IPS-NIHi11 (cell line): ENCODE measurements around the gene HGF.
A peak's percentile ranks its signal among the peaks of the same experiment; 100 is the strongest.

Source experiments
- DNase-seq: peaks from one replicate; pipeline ENCODE4 v3.0.0; 2012; ENCODE audit warnings: mixed read lengths, low spot score

HGF gene

DNA sequence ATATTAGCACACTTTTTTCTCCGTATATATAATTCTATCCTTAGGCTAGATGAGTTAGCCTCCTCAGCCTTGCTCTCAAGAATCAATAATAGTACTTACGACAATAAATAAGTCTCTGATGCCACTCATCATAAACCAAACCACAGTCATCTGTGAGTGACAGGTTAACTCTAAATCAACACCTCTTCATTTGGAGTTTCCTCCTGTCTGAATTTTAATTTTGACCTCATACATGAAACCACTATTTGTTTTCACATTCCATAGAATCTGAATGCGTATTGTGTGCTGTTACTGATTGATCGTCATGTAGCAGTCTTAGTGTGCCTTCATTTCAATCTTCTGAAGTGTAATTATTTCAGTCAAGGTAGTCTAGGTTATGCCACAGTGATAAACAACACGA is 85.8 kb downstream of the HGF start:
- DNase-seq, result no peak

DNA sequence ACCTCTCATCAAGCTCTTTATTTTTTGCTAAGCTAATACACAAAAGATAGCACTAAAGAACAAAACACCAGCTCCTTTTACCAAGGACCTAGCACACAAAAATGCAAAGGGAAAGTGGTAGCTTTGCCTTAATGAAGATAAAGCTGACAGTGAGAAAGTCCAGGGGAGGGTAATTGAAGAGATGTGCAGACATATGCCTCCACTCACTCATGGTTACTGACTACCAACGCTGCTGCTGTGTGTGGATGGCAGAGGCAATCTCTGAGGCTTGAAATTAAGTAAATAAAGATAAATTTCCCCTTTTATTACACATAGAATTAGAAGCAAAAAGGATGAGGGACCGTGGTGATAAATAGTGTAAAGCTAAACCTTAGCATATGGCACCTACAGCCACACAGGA is 87.0 kb downstream of the HGF start:
- DNase-seq, result no peak

DNA sequence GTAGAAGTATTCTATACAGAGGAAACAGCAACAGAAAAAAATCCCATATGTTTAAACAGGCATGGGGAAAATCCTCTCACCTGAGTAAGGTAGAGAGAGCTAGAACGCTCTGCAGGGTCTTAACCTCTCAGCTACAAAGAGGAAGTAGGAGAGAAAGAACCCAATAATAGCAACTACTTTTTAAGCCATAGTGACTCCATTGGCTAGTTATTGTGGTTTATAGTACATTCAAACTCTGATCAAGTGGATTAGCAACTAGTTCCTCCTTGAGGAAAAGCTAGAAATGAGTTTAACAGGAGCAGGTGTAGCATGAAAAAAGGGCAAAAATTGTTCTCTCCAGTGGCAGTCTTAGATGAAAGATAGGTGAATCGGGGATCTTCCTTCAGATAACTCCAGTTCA is 89.7 kb downstream of the HGF start:
- no peak for DNase-seq

DNA sequence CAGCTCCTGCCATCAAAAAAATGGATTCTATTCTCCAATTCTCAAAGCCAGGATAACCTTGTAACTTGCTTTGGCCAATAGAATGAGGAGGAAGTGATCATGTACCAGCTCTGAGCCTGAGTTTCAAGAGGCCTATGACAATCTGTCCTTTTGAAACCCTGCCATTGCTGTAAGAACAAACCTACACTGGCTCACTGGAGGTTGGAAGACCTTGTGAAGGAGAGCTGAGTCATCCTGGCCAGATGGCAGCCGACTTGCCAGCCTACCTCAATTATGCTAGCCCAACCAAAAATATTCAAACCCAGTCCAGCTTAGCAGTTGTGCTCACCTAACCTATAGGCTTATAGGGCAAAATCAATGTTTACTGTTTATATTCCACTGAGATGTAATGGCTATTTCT is 93.0 kb downstream of the HGF start:
- no peak for DNase-seq

DNA sequence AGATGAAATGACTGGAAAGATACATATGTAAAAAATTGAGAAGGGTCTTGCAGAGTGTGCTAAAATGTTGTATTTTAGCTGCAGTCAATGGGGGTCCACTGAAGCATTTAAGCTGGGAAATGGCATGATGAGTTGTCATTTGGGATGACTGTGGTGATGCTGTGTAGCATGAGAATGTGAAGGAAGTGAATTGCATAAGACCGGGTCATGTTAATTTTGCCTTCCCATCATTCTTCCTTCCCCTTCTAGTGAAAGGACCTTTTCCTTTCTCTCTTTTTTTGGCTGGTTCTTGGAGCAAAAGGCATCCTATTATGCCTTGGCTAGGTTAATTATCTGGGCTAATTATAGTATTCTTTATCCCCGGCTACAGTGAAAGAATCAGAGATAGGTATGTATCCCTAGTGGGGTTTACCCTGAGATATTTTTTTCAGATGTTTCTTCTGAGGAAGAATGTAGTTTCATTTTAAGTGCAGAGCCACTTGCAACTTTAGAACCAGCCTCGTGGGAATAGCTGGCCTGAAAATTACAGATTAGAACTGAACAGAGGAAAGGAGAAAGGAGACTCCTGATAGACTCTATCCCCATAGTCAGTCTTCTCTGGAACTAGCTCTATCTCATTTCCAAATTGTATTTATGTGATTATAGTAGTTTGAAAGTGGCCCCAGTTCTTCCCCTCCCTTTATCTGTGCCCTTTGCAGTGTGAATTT is 93.6 kb downstream of the HGF start:
- no peak for DNase-seq

DNA sequence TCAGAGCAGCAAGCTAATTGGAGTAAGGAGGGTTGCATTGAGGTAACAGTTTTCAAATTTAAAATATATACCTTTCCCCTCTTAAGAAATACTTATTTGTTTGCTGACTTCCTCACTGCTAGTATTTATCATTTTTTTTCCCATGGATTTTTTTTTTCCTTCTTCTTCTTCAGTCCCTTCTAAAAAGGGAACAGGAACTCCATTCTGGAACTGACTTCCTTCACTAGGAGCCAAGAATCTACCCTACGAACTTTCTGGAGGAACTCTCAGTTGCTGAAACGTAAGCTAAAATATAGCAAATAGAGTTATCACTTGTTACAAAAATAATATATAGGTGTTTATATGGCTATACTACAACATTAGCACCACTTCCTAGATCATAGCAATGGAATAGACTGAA is 95.4 kb downstream of the HGF start:
- DNase-seq, result no peak

DNA sequence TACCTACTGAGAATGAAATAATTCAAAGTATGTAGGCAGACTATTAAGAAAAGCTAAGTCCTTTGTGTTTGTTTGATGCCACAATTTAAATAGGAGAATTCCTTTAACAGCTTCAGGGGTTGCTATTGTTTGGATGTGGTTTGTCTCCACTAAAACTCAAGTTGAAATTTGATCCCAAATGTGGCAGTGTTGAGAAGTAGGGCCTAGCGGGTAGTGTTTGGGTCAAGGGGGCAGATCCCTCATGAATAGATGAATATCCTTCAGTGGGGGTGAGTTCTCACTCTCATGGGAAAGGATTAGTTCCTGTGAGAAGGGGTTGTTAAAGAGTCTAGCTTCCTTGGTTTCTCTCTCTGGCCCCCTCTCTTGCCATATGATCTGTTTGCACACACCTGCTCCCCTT is 97.0 kb downstream of the HGF start:
- DNase-seq, result peak; percentile 23

DNA sequence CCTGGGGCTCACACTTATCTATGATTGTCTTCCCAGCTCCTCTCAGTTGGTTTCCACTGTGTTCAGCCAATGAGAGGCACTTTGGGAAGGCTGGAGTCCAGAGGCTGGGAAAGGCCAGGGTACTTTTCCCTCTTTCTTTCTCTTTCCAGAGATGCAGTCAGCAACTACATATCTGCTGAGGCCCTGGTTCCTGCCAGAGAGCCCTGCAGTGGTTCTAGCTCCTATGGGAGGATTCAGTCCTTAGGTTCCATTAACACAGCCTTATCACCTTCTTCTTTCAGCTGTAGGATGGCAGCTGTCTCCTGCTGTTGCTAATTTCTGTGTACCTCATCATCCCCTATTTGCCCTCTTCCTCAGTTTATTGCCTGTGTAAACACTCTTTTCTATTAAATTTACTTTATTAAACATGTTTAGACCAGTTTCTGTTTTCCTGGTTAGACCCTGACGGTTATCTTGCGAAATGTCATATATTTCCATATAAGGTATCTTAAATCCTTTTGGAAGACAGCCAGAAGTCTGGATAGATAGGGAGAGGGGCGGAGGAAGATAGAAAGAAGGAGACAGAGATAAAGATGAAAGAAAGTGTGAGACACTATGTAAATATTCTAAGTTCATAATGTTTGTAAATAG is 100.3 kb downstream of the HGF start:
- no peak for DNase-seq

DNA sequence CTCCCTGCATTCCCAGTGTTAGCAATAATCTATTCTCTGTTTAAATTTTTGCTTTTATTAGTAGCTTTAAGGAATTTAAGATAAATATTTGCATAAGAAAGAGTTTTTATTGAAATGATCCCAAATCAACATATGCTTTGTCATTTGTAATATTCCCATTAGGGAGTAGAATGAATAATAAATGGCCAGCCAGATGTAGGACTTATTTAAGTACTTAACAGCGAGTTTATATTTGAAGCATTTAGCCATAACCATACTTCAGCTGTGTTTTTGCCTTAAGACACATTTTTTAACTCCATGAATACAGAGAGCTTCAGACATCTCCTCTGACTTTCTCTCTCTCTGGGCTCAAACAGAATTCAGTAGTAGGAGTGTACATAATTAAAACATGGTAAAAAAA is 103.6 kb downstream of the HGF start:
- DNase-seq, result no peak

DNA sequence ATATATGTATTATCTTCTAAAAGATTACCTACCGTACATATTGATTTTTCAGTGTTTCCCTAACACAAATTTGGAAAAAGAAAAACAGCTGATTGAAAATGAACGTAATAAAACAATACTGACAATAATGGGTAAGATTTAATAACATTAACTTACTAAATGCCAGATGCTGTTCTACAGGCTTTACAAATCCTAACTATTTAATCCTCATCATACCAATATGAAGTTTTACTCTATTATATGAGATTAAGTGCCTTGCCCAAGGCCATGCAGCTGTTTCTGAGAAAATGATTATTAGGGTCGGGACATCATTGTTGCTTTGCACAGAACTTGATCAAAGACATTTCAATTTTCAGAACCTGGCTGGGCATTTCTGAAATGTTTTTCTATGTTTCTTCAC is 104.6 kb downstream of the HGF start:
- DNase-seq, result no peak

DNA sequence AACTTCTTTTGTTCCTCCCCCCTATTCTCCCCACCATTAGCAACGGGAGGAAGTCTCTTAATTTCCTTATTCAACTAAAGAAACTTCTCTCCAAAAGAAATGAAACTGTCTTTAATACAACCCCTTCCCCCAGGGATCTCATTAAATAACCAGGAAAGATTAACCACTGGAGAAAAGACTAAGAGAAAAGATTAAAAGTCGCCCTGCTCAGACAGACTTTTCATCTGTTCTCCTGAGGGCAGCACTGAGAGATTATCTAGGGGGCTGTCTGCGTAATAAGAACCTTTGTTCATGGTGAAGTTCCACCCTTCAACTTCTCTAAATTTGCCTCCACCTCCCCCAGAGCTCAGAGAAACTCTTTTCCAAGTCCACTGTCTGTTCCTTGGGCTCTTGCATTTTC is 105.5 kb downstream of the HGF start:
- DNase-seq, result no peak

DNA sequence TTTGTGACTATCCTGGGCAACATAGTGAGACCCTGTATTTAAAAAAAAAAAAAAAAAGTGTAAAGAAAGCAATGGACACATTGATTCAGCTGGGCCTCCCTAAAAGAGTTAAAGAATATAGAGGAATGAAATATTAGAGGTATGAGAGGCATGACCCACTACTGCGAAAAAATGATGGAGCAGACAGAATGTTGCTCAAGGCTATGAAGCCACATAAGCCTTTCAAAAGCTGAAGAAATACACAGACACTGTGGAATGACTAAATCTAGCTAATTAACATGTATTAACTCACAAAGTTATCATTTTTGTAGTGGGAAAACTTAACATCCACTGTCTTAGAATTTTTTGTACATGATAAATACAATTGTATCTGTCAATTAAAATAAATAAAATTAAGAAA is 107.3 kb downstream of the HGF start:
- no peak for DNase-seq

DNA sequence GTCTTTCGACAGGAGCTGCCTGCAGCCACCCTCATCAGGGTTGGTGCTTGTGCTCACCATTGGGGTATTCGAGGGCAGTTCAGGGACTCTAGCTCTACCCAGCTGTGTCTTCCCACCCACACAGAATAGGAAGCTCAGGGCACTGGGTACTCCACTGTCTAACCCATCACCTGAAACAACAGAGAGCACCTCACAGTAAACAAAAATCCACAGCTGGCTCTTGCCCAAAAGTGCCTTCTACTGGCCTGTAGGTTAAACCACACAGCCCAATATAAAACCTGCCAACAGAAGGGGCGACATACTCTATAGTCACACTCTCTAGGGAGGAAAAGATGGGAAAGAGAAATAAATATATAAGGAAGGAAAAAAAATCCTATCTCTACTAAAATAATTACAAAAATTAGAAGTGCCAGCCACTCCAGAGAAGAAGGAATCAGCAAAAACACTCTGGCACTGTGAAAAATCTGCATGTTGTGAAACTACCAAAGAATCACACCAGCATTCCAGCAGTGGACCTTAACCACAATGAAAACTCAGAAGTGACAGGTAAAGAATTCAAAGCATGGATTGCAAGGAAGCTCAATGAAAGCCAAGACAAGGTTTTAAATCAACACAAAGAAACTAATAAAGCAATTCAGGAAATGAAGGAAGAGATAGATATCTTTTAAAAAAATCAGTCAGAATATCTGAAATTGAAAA is 110.0 kb downstream of the HGF start:
- no peak for DNase-seq

DNA sequence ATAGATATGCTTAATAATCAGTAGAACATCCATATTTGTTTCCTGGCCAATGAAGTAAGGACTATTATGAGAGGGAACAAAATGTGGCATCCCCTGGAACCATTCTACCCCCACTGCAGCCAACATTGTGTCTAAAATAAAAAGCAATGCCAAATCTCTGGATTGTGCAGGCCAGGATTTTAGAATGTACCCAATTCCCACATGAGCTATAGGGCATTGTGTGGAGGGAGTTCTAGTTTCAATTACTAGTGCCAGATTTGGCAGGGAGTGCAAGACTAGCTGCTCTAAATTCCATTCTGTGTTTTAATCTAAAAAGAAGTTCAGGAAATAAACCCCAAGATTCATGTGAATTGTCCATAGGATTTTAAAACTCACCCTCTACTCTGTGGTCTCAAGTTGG is 112.3 kb downstream of the HGF start:
- no peak for DNase-seq

DNA sequence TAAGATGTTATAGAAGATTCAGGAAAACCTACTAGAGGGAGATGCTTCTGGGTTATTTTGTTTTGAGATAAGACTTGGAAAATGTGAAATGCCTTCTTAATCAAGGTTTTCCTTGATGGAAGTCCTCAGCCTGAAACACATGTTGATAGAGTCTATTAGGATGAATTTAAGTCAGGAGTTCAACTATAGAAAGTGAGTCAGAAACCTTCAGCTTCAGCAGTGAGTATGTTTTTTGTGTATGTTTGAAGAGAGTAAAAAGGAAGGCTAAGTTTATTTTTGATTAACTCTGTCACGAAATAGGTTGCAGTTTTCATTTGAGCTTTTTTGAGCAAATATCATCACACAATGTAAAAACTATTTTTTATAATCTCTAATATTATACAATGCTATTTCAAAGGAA is 114.6 kb downstream of the HGF start:
- DNase-seq, result no peak

DNA sequence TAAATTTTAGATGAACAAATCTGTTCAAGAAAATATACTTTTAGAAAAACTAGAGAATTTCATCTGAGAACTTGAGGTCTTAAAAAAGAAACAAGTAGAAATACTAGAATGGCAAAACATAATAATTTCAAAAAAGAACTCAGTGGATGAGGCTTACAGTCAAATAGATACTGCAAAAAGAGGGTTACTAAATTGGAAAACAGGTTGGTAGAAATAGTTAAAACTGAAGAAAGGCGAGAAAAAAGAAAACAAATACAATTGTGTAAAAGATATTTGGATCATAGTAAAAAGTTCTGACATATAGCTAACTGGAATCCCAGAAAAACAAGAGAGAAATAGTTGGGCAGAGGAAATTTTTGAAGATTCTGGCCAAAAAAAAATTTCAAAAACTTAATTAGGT is 117.6 kb downstream of the HGF start:
- DNase-seq, result no peak
